HG02938 (cell line): Measurements from ENCODE around the gene RAB9B.

ENCODE experiments used
- ATAC-seq: cut with Tn5 transposase; IDR thresholded peaks from one replicate; pipeline ENCODE4 v1.9.1; 2021; ENCODE audit warnings: mild to moderate bottlenecking, moderate library complexity; ENCODE audit not compliant: unreplicated experiment

RAB9B gene

GRCh38 chrX:103773445-103773844 lies 58.6 kb downstream of the RAB9B start:
- ATAC-seq = no peak
